GM12872 (cell line): ENCODE data around the gene VSIG10L2.

Experiments
- TF ChIP-seq, protein P1 (sequence below): IDR thresholded peaks from 3 replicates; pipeline ENCODE4 v1.5.1; 2011; ENCODE audit warnings: low read depth, mild to moderate bottlenecking, low read length, moderate library complexity; ENCODE audit not compliant: insufficient read depth

VSIG10L2 gene

DNA sequence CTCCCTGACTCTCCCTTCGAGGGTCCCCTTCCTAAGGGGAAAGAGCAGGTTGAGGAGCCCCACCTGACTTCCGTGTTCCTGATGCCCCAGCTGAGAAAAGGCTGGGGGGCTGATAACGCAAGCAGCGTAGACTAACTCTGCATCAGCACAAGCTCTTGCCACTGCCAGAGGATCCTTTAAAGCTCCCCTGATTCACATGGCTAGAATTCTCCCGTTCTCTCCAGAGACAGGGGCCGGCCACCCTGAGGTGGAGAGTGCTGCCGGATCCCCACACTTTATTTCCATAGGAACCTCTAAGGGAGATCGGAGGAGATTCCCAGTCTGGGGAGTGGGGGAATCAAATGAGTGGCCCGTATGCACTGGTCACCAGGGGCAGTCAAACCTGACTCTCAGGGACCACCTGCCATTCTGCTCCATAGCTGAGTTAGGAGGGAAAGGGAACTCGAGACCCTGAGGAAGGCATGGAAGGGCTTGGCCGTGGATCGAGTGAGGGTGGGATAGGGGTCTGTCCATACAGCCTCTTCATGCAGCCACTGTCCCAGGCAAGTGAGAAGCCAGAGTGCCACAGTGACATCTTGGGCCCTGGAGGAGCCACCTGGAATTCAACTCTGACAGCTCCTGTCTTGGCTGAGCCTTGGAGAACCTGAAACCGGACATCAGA is 1.4 kb upstream of the VSIG10L2 start:
- TF ChIP-seq, protein P1, sequence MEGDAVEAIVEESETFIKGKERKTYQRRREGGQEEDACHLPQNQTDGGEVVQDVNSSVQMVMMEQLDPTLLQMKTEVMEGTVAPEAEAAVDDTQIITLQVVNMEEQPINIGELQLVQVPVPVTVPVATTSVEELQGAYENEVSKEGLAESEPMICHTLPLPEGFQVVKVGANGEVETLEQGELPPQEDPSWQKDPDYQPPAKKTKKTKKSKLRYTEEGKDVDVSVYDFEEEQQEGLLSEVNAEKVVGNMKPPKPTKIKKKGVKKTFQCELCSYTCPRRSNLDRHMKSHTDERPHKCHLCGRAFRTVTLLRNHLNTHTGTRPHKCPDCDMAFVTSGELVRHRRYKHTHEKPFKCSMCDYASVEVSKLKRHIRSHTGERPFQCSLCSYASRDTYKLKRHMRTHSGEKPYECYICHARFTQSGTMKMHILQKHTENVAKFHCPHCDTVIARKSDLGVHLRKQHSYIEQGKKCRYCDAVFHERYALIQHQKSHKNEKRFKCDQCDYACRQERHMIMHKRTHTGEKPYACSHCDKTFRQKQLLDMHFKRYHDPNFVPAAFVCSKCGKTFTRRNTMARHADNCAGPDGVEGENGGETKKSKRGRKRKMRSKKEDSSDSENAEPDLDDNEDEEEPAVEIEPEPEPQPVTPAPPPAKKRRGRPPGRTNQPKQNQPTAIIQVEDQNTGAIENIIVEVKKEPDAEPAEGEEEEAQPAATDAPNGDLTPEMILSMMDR, result no peak

- TF ChIP-seq, protein P1, result no peak
Measured at GRCh38 chr11:125945011-125945796, 640 bp upstream of the VSIG10L2 start.

DNA sequence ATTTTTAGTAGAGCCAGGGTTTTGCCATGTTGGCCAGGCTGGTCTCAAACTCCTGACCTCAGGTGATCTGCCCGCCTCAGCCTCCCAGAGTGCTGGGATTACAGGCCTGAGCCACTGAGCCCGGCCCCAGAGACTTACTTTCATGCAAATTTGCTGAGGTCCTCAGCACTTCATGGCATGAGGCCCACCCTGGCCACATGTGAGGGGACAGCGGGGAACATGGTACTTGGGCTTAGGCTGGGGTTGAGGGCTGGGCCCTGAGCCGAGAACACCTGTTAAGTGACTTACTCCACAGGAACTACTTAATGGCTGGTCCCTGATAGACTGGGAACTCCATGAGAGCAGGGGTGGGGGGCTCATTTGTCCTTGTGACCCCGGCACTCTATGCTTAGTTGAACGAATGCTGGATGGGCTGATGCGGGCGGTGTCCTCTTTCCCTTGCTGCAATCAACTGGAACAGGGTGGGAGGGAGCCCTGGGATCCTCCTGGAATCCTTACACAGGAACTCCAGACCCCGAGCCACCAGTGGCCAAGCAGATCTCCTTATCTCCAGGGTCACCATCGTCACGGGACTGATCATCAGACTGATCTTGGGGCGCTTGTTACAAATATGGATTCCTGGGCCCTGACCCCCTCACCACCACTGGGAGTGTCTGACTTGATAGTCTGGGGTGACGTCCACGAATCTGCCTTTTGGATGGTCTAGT is 1.0 kb downstream of the VSIG10L2 start:
- TF ChIP-seq, protein P1, result no peak

GRCh38 chr11:125947419-125948277 is 1.8 kb downstream of the VSIG10L2 start:
- TF ChIP-seq, protein P1, result no peak

- TF ChIP-seq, protein P1, result no peak
Measured at GRCh38 chr11:125948278-125949051, 2.6 kb downstream of the VSIG10L2 start.

- TF ChIP-seq, protein P1, result no peak
Measured at GRCh38 chr11:125949271-125950177, 3.7 kb downstream of the VSIG10L2 start.
